ENCODE results near the gene TDRKH.

DNA sequence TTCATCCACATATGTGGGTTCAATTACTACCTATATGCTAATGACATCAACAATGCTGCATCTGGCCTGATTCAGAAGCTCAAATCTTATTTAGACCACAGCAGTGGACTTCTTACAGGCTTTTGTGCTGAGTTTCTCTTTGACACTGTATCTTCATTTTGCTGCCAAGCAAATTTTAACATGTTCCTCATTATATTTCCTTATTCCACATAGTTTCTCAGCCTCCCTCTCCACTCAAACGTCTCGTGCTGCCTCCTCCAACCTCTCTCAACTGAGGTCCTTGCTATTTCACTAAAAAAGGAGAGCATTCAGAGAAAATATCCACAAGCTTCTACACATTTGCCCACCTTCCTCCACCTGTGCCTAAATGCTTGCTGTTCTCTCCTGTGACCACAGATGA is 6.5 kb downstream of the TDRKH start:
- TF ChIP-seq, protein P1, sequence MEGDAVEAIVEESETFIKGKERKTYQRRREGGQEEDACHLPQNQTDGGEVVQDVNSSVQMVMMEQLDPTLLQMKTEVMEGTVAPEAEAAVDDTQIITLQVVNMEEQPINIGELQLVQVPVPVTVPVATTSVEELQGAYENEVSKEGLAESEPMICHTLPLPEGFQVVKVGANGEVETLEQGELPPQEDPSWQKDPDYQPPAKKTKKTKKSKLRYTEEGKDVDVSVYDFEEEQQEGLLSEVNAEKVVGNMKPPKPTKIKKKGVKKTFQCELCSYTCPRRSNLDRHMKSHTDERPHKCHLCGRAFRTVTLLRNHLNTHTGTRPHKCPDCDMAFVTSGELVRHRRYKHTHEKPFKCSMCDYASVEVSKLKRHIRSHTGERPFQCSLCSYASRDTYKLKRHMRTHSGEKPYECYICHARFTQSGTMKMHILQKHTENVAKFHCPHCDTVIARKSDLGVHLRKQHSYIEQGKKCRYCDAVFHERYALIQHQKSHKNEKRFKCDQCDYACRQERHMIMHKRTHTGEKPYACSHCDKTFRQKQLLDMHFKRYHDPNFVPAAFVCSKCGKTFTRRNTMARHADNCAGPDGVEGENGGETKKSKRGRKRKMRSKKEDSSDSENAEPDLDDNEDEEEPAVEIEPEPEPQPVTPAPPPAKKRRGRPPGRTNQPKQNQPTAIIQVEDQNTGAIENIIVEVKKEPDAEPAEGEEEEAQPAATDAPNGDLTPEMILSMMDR (conservative IDR thresholded peaks at IDR 0.05 in 1 of 2, IDR thresholded peaks at IDR 0.05 in 1 of 2; ENCODE audit: low read depth in 1 of 2, low read length in 2 of 2), result no peak
- TF ChIP-seq EZH2 (IDR thresholded peaks at IDR 0.05; ENCODE audit: low read length, missing control alignments), result no peak
